Activated T-cell treated with anti-CD3 and anti-CD28 coated beads, Interleukin-2, amount 50 U/mL, for 48 hours (primary cell): ENCODE measurements around the gene PAX2.

Experiments used
- DNase-seq, 2 experiments: peaks; one replicate each; pipeline ENCODE4 v3.0.0-alpha.2; 2020

The PAX2 gene

GRCh38 chr10:100864036-100864885 is 118.9 kb downstream of the PAX2 start:
- DNase-seq = no peak

GRCh38 chr10:100864978-100865377 is 119.6 kb downstream of the PAX2 start:
- no peak for DNase-seq

- DNase-seq = no peak
Measured at GRCh38 chr10:100866010-100866409, 120.6 kb downstream of the PAX2 start.

GRCh38 chr10:100866575-100867098 is 121.3 kb downstream of the PAX2 start:
- DNase-seq = no peak

GRCh38 chr10:100867261-100867963 is 122.0 kb downstream of the PAX2 start:
- DNase-seq = no peak

- DNase-seq = no peak
Measured at GRCh38 chr10:100868382-100868781, 123.0 kb downstream of the PAX2 start.

- no peak for DNase-seq
Measured at GRCh38 chr10:100869399-100869798, 124.0 kb downstream of the PAX2 start.

- DNase-seq = peak; percentile 83 to 84
Measured at GRCh38 chr10:100872034-100872791, 126.8 kb downstream of the PAX2 start.

GRCh38 chr10:100873146-100873826 is 127.9 kb downstream of the PAX2 start:
- DNase-seq = no peak

- no peak for DNase-seq
Measured at GRCh38 chr10:100873827-100874326, 128.5 kb downstream of the PAX2 start.

- no peak for DNase-seq
Measured at GRCh38 chr10:100874702-100875483, 129.5 kb downstream of the PAX2 start.

GRCh38 chr10:100875484-100876166 is 130.2 kb downstream of the PAX2 start:
- no peak for DNase-seq

- DNase-seq = no peak
Measured at GRCh38 chr10:100876585-100877460, 131.4 kb downstream of the PAX2 start.

GRCh38 chr10:100877461-100877850 is 132.1 kb downstream of the PAX2 start:
- no peak for DNase-seq

GRCh38 chr10:100878291-100878910 is 133.0 kb downstream of the PAX2 start:
- DNase-seq = peak; percentile 58 to 61
